Tibial nerve (tissue), 4 donors: ENCODE data around the gene ERFE. TPM values are rescaled to one million over a fixed set of nuclear protein-coding genes. Genes with fewer than 3 reads are reported as not detected.

ENCODE experiments used
- DNase-seq, 2 donors: peaks; one replicate each; pipeline ENCODE4 v3.0.0-alpha.2; 2019; ENCODE audit warnings: low spot score in 2 of 2
- H3K27ac ChIP-seq, 4 donors: fragments of 200-600 bp; sonication (generic) in 3 of 4; one replicate each; pipeline ENCODE4 v1.5.1; 2017 to 2019; ENCODE audit warnings: mild to moderate bottlenecking in 1 of 4
- H3K27me3 ChIP-seq, 2 donors: fragments of 200-600 bp; sonication (generic) in 1 of 2; one replicate each; pipeline versions ENCODE4 v1.5.1 to v1.6.0; 2017 to 2019
- H3K36me3 ChIP-seq, 3 donors: fragments of 200-600 bp; sonication (generic); one replicate each; pipeline ENCODE4 v1.5.1; 2018 to 2019
- H3K4me1 ChIP-seq, 4 donors: fragments of 200-600 bp; sonication (generic) in 3 of 4; one replicate each; pipeline ENCODE4 v1.5.1; 2017 to 2019
- H3K4me3 ChIP-seq, 4 donors: fragments of 200-600 bp; sonication (generic) in 3 of 4; one replicate each; pipeline ENCODE4 v1.5.1; 2017 to 2019; ENCODE audit warnings: mild to moderate bottlenecking in 1 of 4, moderate library complexity in 1 of 4
- H3K9me3 ChIP-seq, 4 donors: fragments of 200-600 bp; sonication (generic) in 3 of 4; one replicate each; pipeline ENCODE4 v1.5.1; 2017 to 2019
- CTCF ChIP-seq, 5 experiments: fragments of 200-600 bp in 3 of 5; fragments of 450-650 bp in 2 of 5; sonication (generic) in 3 of 5; IDR thresholded peaks; one replicate each; pipeline ENCODE4 v1.5.1; 2016 to 2019; ENCODE audit warnings: antibody characterized with exemption in 5 of 5, mild to moderate bottlenecking in 3 of 5, moderate library complexity in 2 of 5
- EP300 ChIP-seq, 2 donors: sonication (generic); formaldehyde crosslinking; IDR thresholded peaks; one replicate each; pipeline ENCODE4 v1.6.1; 2017; ENCODE audit warnings: antibody characterized with exemption in 2 of 2, mild to moderate bottlenecking in 1 of 2
- POLR2A ChIP-seq, 2 donors: fragments of 450-650 bp; IDR thresholded peaks; one replicate each; pipeline ENCODE4 v1.6.1; 2017; ENCODE audit warnings: antibody characterized with exemption in 2 of 2, mild to moderate bottlenecking in 2 of 2, moderate library complexity in 2 of 2
- WGBS, 2 donors: methylation state at CpG; one replicate each; pipeline ENCODE4 v1.1.5; 2018; 5-methylcytosine and 5-hydroxymethylcytosine counted together
- total RNA-seq, 4 donors: library from RNA; depleted of rRNA; stranded (reverse); fragments of >200 nt; gene quantifications; one replicate each; pipeline ENCODE4 v1.1.0, GENCODE V29; 2016

Gene ERFE
- total RNA-seq, 4 donors from 2014 or later = not detected

GRCh38 chr2:238159071-238159539, 335 bp downstream of the ERFE start:
- Histone ChIP-seq H3K9me3 (no peaks in the 10 kb centered on the region), H3K4me1 (peaks cover 0 to 34% (median 10%) of the 10 kb centered on the region in 4 donors), H3K4me3 (peak overlapping the region in 2 of 4 donors; percentile 29 to 47), H3K27me3 (peaks cover 0 to 51% of the 10 kb centered on the region in 2 donors), H3K27ac (no peak overlapping the region), H3K36me3 (no peaks in the 10 kb centered on the region)
- WGBS, 2 donors = 4 to 6% methylated on average over 17 to 28 of the region's 52 CpGs
- DNase-seq = no peak
- TF ChIP-seq CTCF (IDR thresholded peaks at IDR 0.05) (no peak), EP300 (IDR thresholded peaks at IDR 0.05) (no peak), POLR2A (IDR thresholded peaks at IDR 0.05) (no peak)

- Histone ChIP-seq H3K27me3 (peaks cover 0 to 55% of the 10 kb centered on the region in 2 donors), H3K4me3 (no peak overlapping the region), H3K36me3 (no peaks in the 10 kb centered on the region), H3K27ac (no peak overlapping the region), H3K4me1 (peaks cover 0 to 37% (median 10%) of the 10 kb centered on the region in 4 donors), H3K9me3 (no peaks in the 10 kb centered on the region)
- DNase-seq = no peak
- TF ChIP-seq CTCF (IDR thresholded peaks at IDR 0.05) (no peak), POLR2A (IDR thresholded peaks at IDR 0.05) (no peak), EP300 (IDR thresholded peaks at IDR 0.05) (no peak)
- WGBS, 2 donors = 56 to 57% methylated on average over 10 of the region's 10 CpGs
Observed at GRCh38 chr2:238159661-238160205, 963 bp downstream of the ERFE start.

GRCh38 chr2:238160206-238161129, 1.7 kb downstream of the ERFE start:
- no peaks in the 10 kb centered on the region for H3K9me3 ChIP-seq
- H3K4me1 ChIP-seq = peaks cover 0 to 37% (median 10%) of the 10 kb centered on the region in 4 donors
- no peak overlapping the region for H3K27ac ChIP-seq
- H3K36me3 ChIP-seq = no peaks in the 10 kb centered on the region
- H3K27me3 ChIP-seq = peaks cover 0 to 55% of the 10 kb centered on the region in 2 donors
- WGBS, 2 donors = 57 to 59% methylated on average over 12 to 19 of the region's 23 CpGs
- no peak overlapping the region for H3K4me3 ChIP-seq
- TF ChIP-seq EP300 (IDR thresholded peaks at IDR 0.05) (no peak), CTCF (IDR thresholded peaks at IDR 0.05) (peak in 1 of 5 experiments; percentile 29)
- DNase-seq = no peak

- Histone ChIP-seq H3K27ac (no peak overlapping the region), H3K27me3 (peaks cover 0 to 55% of the 10 kb centered on the region in 2 donors), H3K4me3 (no peak overlapping the region), H3K4me1 (peaks cover 0 to 37% (median 10%) of the 10 kb centered on the region in 4 donors), H3K9me3 (no peaks in the 10 kb centered on the region), H3K36me3 (peaks cover 0 to 2% (median 0%) of the 10 kb centered on the region in 3 donors)
- no peak for DNase-seq
- WGBS, 2 donors = 88 to 93% methylated on average over 17 of the region's 21 CpGs
- TF ChIP-seq CTCF (IDR thresholded peaks at IDR 0.05) (no peak), POLR2A (IDR thresholded peaks at IDR 0.05) (no peak), EP300 (IDR thresholded peaks at IDR 0.05) (no peak)
Observed at GRCh38 chr2:238161291-238162051, 2.7 kb downstream of the ERFE start.
